ENCODE data around the gene CAPN1.

DNA sequence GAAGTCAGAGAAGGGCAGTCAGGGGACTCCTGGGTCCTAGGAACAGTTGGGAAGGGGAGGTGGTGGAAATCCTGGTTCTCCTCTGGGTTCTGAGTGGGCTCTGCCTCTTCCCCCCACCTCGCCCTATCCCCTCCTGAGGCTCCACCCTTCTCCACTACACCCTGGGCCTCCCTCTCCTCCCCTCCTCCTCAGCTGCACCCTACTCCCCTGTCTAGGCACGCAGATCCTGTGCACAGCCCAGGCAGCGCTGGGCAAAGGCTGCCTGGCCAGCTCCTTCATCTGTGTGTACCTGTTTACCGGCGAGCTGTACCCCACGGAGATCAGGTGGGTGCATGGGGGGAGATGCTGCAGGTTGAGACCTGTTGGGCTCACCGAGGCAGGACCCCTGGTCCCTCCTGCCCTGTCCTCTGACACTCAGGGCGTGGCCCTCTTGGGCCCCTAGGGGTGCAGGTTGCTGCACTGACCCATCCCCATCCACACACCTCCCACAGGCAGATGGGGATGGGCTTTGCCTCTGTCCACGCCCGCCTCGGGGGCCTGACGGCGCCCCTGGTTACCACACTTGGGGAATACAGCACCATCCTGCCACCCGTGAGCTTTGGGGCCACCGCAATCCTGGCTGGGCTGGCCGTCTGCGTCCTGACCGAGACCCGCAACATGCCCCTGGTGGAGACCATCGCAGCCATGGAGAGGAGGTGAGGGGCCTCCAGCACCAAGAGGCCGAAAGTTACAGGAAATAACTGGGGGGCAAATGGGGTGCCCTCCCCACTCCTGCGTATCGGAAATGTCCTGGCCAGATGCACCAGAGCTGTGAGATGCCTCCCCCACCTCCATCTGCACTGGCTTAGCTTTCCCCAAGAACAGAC is 54.7 kb downstream of the CAPN1 start:
- TF ChIP-seq, protein P1, sequence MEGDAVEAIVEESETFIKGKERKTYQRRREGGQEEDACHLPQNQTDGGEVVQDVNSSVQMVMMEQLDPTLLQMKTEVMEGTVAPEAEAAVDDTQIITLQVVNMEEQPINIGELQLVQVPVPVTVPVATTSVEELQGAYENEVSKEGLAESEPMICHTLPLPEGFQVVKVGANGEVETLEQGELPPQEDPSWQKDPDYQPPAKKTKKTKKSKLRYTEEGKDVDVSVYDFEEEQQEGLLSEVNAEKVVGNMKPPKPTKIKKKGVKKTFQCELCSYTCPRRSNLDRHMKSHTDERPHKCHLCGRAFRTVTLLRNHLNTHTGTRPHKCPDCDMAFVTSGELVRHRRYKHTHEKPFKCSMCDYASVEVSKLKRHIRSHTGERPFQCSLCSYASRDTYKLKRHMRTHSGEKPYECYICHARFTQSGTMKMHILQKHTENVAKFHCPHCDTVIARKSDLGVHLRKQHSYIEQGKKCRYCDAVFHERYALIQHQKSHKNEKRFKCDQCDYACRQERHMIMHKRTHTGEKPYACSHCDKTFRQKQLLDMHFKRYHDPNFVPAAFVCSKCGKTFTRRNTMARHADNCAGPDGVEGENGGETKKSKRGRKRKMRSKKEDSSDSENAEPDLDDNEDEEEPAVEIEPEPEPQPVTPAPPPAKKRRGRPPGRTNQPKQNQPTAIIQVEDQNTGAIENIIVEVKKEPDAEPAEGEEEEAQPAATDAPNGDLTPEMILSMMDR (IDR thresholded peaks at IDR 0.05; ENCODE audit: low read length) = no peak
- TF ChIP-seq EZH2 (optimal IDR thresholded peaks at IDR 0.05; ENCODE audit: low read depth, low read length) (no peak), EZH2phosphoT487 (IDR thresholded peaks at IDR 0.05; ENCODE audit: low read length) (no peak)

Data from MM.1S (cell line).